GM19240 (cell line): ENCODE measurements around the gene ERAL1.
A peak's percentile ranks its signal among the peaks of the same experiment; 100 is the strongest.
"Not testable (repeated sequence)": the region's sequence is repeated elsewhere in the genome, so short reads cannot be mapped to it uniquely, and the experiment has no call there.

Source experiments
- DNase-seq: peaks from one replicate; pipeline ENCODE4 v3.0.0; 2011; ENCODE audit warnings: low spot score; ENCODE audit not compliant: insufficient read length

Gene ERAL1

GRCh38 chr17:28854457-28855335, at the start of gene ERAL1:
Gene ERAL1, plus strand, starts transcription at chr17:28855016. Its CDS starts 19 bp downstream, at chr17:28855035.
- peak; percentile 94 for DNase-seq

GRCh38 chr17:28807925-28808634, 46.7 kb upstream of the ERAL1 start:
- no peak for DNase-seq

- no peak for DNase-seq
These were observed 44.4 kb upstream of the ERAL1 start for GRCh38 chr17:28810437-28810836.

GRCh38 chr17:28811651-28812090, 43.1 kb upstream of the ERAL1 start:
- DNase-seq, result no peak

- peak; percentile 95 for DNase-seq
These were observed 42.6 kb upstream of the ERAL1 start for GRCh38 chr17:28812091-28812747.

- DNase-seq, result no peak
These were observed 42.0 kb upstream of the ERAL1 start for GRCh38 chr17:28812748-28813377.

GRCh38 chr17:28816540-28816939, 38.3 kb upstream of the ERAL1 start:
- no peak for DNase-seq

- no peak for DNase-seq
These were observed 36.0 kb upstream of the ERAL1 start for GRCh38 chr17:28818819-28819221.

- no peak for DNase-seq
These were observed 35.2 kb upstream of the ERAL1 start for GRCh38 chr17:28819582-28819981.

- no peak for DNase-seq
These were observed 27.1 kb upstream of the ERAL1 start for GRCh38 chr17:28827672-28828071.

- no peak for DNase-seq
These were observed 26.3 kb upstream of the ERAL1 start for GRCh38 chr17:28828294-28829040.

- no peak for DNase-seq
These were observed 20.4 kb upstream of the ERAL1 start for GRCh38 chr17:28834420-28834819.

- not testable (repeated sequence) for DNase-seq
These were observed 18.3 kb upstream of the ERAL1 start for GRCh38 chr17:28836541-28836940.

GRCh38 chr17:28839221-28839620, 15.6 kb upstream of the ERAL1 start:
- no peak for DNase-seq

- no peak for DNase-seq
These were observed 12.9 kb upstream of the ERAL1 start for GRCh38 chr17:28841901-28842281.

GRCh38 chr17:28842282-28843012, 12.4 kb upstream of the ERAL1 start, which contains the start of gene FAM222B:
Gene FAM222B, minus strand, starts transcription at chr17:28842790. Its CDS starts 76,123 bp downstream, at chr17:28766667.
- peak; percentile 99 for DNase-seq

GRCh38 chr17:28843816-28844148, 11.0 kb upstream of the ERAL1 start:
- DNase-seq, result no peak

GRCh38 chr17:28846231-28846630, 8.6 kb upstream of the ERAL1 start:
- no peak for DNase-seq

GRCh38 chr17:28846699-28847098, 8.1 kb upstream of the ERAL1 start:
- DNase-seq, result not testable (repeated sequence)

GRCh38 chr17:28848667-28849066, 6.1 kb upstream of the ERAL1 start:
- DNase-seq, result not testable (repeated sequence)
